Thyroid gland (tissue), 4 donors: ENCODE measurements around the gene HIVEP3.

ENCODE experiments used
- POLR2A ChIP-seq, 2 donors: fragments of 450-650 bp; IDR thresholded peaks; one replicate each; pipeline ENCODE4 v1.6.1; 2017; ENCODE audit warnings: antibody characterized with exemption in 2 of 2, mild to moderate bottlenecking in 2 of 2, moderate library complexity in 1 of 2
- TF ChIP-seq, protein P1 (sequence below), 6 experiments: fragments of 200-600 bp in 3 of 6; fragments of 450-650 bp in 3 of 6; sonication (generic) in 3 of 6; IDR thresholded peaks; one replicate each; pipeline ENCODE4 v1.5.1; 2016 to 2019; ENCODE audit warnings: antibody characterized with exemption in 6 of 6, mild to moderate bottlenecking in 2 of 6, inconsistent platforms in 1 of 6, moderate library complexity in 1 of 6

GRCh38 chr1:41526956-41527561 is 391.7 kb downstream of the HIVEP3 start:
- TF ChIP-seq, protein P1, sequence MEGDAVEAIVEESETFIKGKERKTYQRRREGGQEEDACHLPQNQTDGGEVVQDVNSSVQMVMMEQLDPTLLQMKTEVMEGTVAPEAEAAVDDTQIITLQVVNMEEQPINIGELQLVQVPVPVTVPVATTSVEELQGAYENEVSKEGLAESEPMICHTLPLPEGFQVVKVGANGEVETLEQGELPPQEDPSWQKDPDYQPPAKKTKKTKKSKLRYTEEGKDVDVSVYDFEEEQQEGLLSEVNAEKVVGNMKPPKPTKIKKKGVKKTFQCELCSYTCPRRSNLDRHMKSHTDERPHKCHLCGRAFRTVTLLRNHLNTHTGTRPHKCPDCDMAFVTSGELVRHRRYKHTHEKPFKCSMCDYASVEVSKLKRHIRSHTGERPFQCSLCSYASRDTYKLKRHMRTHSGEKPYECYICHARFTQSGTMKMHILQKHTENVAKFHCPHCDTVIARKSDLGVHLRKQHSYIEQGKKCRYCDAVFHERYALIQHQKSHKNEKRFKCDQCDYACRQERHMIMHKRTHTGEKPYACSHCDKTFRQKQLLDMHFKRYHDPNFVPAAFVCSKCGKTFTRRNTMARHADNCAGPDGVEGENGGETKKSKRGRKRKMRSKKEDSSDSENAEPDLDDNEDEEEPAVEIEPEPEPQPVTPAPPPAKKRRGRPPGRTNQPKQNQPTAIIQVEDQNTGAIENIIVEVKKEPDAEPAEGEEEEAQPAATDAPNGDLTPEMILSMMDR (IDR thresholded peaks at IDR 0.05) = no peak
- no peak for TF ChIP-seq POLR2A (IDR thresholded peaks at IDR 0.05)
